ENCODE data around the gene HNRNPF.
A peak's percentile ranks its signal among the peaks of the same experiment; 100 is the strongest.
"Not testable (repeated sequence)": the region's sequence is repeated elsewhere in the genome, so short reads cannot be mapped to it uniquely, and the experiment has no call there.

Gene HNRNPF

GRCh38 chr10:43342279-43343125 is 66.5 kb downstream of the HNRNPF start:
- no peaks in the 10 kb centered on the region for H3K9me3 ChIP-seq (ENCODE audit: control insufficient read depth, insufficient read depth, low read length)
- peaks cover 12% of the 10 kb centered on the region; the same call in 1 of the 2 replicates for H3K27me3 ChIP-seq (ENCODE audit: control insufficient read depth, insufficient read depth, low read length)
- H3K4me1 ChIP-seq (ENCODE audit: control insufficient read depth, insufficient read depth, low read length): peaks cover 8% of the 10 kb centered on the region
- no peaks in the 10 kb centered on the region for H3K36me3 ChIP-seq (ENCODE audit: control insufficient read depth, insufficient read depth, low read length)
- no peak overlapping the region for H3K4me3 ChIP-seq (ENCODE audit: low read depth, low read length)
- no peak overlapping the region for H3K27ac ChIP-seq (ENCODE audit: low read depth, low read length)
- no peak overlapping the region for H3K9ac ChIP-seq (ENCODE audit: low read depth, low read length)

- Histone ChIP-seq H3K9me3 (ENCODE audit: control insufficient read depth, insufficient read depth, low read length) (no peaks in the 10 kb centered on the region), H3K27ac (ENCODE audit: low read depth, low read length) (no peak overlapping the region), H3K36me3 (ENCODE audit: control insufficient read depth, insufficient read depth, low read length) (no peaks in the 10 kb centered on the region), H3K4me3 (ENCODE audit: low read depth, low read length) (no peak overlapping the region), H3K9ac (ENCODE audit: low read depth, low read length) (no peak overlapping the region), H3K4me1 (ENCODE audit: control insufficient read depth, insufficient read depth, low read length) (peaks cover 15% of the 10 kb centered on the region), H3K27me3 (ENCODE audit: control insufficient read depth, insufficient read depth, low read length) (peaks cover 12% of the 10 kb centered on the region; the same call in 1 of the 2 replicates)
Observed at GRCh38 chr10:43341450-43341849, 67.5 kb downstream of the HNRNPF start.

GRCh38 chr10:43340619-43341018 is 68.4 kb downstream of the HNRNPF start:
- no peak overlapping the region for H3K27ac ChIP-seq (ENCODE audit: low read depth, low read length)
- peaks cover 12% of the 10 kb centered on the region; the same call in 1 of the 2 replicates for H3K27me3 ChIP-seq (ENCODE audit: control insufficient read depth, insufficient read depth, low read length)
- H3K36me3 ChIP-seq (ENCODE audit: control insufficient read depth, insufficient read depth, low read length): no peaks in the 10 kb centered on the region

GRCh38 chr10:43340101-43340500 is 68.9 kb downstream of the HNRNPF start:
- peaks cover 12% of the 10 kb centered on the region; the same call in 1 of the 2 replicates for H3K27me3 ChIP-seq (ENCODE audit: control insufficient read depth, insufficient read depth, low read length)
- no peaks in the 10 kb centered on the region for H3K36me3 ChIP-seq (ENCODE audit: control insufficient read depth, insufficient read depth, low read length)
- H3K27ac ChIP-seq (ENCODE audit: low read depth, low read length): no peak overlapping the region
- H3K4me3 ChIP-seq (ENCODE audit: low read depth, low read length): no peak overlapping the region
- H3K4me1 ChIP-seq (ENCODE audit: control insufficient read depth, insufficient read depth, low read length): peaks cover 15% of the 10 kb centered on the region
- H3K9me3 ChIP-seq (ENCODE audit: control insufficient read depth, insufficient read depth, low read length): no peaks in the 10 kb centered on the region
- no peak overlapping the region for H3K9ac ChIP-seq (ENCODE audit: low read depth, low read length)

More at GRCh38 chr10:43340619-43341018, 68.4 kb downstream of the HNRNPF start:
- Histone ChIP-seq H3K4me3 (ENCODE audit: low read depth, low read length) (no peak overlapping the region), H3K9ac (ENCODE audit: low read depth, low read length) (no peak overlapping the region), H3K9me3 (ENCODE audit: control insufficient read depth, insufficient read depth, low read length) (no peaks in the 10 kb centered on the region), H3K4me1 (ENCODE audit: control insufficient read depth, insufficient read depth, low read length) (peaks cover 15% of the 10 kb centered on the region)

GRCh38 chr10:43339136-43339535 is 69.8 kb downstream of the HNRNPF start:
- no peaks in the 10 kb centered on the region for H3K9me3 ChIP-seq (ENCODE audit: control insufficient read depth, insufficient read depth, low read length)
- H3K27ac ChIP-seq (ENCODE audit: low read depth, low read length): no peak overlapping the region
- H3K4me3 ChIP-seq (ENCODE audit: low read depth, low read length): no peak overlapping the region
- peaks cover 12% of the 10 kb centered on the region; the same call in 1 of the 2 replicates for H3K27me3 ChIP-seq (ENCODE audit: control insufficient read depth, insufficient read depth, low read length)
- H3K9ac ChIP-seq (ENCODE audit: low read depth, low read length): no peak overlapping the region
- no peaks in the 10 kb centered on the region for H3K36me3 ChIP-seq (ENCODE audit: control insufficient read depth, insufficient read depth, low read length)
- H3K4me1 ChIP-seq (ENCODE audit: control insufficient read depth, insufficient read depth, low read length): peaks cover 15% of the 10 kb centered on the region

- H3K4me1 ChIP-seq (ENCODE audit: control insufficient read depth, insufficient read depth, low read length): peaks cover 15% of the 10 kb centered on the region
- no peaks in the 10 kb centered on the region for H3K9me3 ChIP-seq (ENCODE audit: control insufficient read depth, insufficient read depth, low read length)
- H3K36me3 ChIP-seq (ENCODE audit: control insufficient read depth, insufficient read depth, low read length): no peaks in the 10 kb centered on the region
- no peak overlapping the region for H3K4me3 ChIP-seq (ENCODE audit: low read depth, low read length)
- peak overlapping the region; percentile 17 for H3K27ac ChIP-seq (ENCODE audit: low read depth, low read length)
- H3K27me3 ChIP-seq (ENCODE audit: control insufficient read depth, insufficient read depth, low read length): peaks cover 12% of the 10 kb centered on the region; the same call in 1 of the 2 replicates
- no peak overlapping the region for H3K9ac ChIP-seq (ENCODE audit: low read depth, low read length)
Observed at GRCh38 chr10:43338117-43338516, 70.9 kb downstream of the HNRNPF start.

- Histone ChIP-seq H3K27ac (ENCODE audit: low read depth, low read length) (peak overlapping the region; percentile 47), H3K27me3 (ENCODE audit: control insufficient read depth, insufficient read depth, low read length) (peaks cover 12% of the 10 kb centered on the region; the same call in 1 of the 2 replicates), H3K4me1 (ENCODE audit: control insufficient read depth, insufficient read depth, low read length) (peaks cover 15% of the 10 kb centered on the region)
- not testable (repeated sequence) for H3K9ac ChIP-seq (ENCODE audit: low read depth, low read length); H3K36me3 ChIP-seq (ENCODE audit: control insufficient read depth, insufficient read depth, low read length); H3K9me3 ChIP-seq (ENCODE audit: control insufficient read depth, insufficient read depth, low read length); H3K4me3 ChIP-seq (ENCODE audit: low read depth, low read length)
Observed at GRCh38 chr10:43337536-43337935, 71.5 kb downstream of the HNRNPF start.

- peak overlapping the region; percentile 58 for H3K27ac ChIP-seq (ENCODE audit: low read depth, low read length)
- H3K27me3 ChIP-seq (ENCODE audit: control insufficient read depth, insufficient read depth, low read length): peaks cover 12% of the 10 kb centered on the region; the same call in 1 of the 2 replicates
- H3K4me3 ChIP-seq (ENCODE audit: low read depth, low read length): no peak overlapping the region
- H3K36me3 ChIP-seq (ENCODE audit: control insufficient read depth, insufficient read depth, low read length): no peaks in the 10 kb centered on the region
- peak overlapping the region; percentile 19 for H3K9ac ChIP-seq (ENCODE audit: low read depth, low read length)
- no peaks in the 10 kb centered on the region for H3K9me3 ChIP-seq (ENCODE audit: control insufficient read depth, insufficient read depth, low read length)
- peaks cover 15% of the 10 kb centered on the region for H3K4me1 ChIP-seq (ENCODE audit: control insufficient read depth, insufficient read depth, low read length)
Observed at GRCh38 chr10:43336641-43337318, 72.2 kb downstream of the HNRNPF start.

- H3K9me3 ChIP-seq (ENCODE audit: control insufficient read depth, insufficient read depth, low read length): no peaks in the 10 kb centered on the region
- no peak overlapping the region for H3K27ac ChIP-seq (ENCODE audit: low read depth, low read length)
- peaks cover 12% of the 10 kb centered on the region; the same call in 1 of the 2 replicates for H3K27me3 ChIP-seq (ENCODE audit: control insufficient read depth, insufficient read depth, low read length)
- H3K9ac ChIP-seq (ENCODE audit: low read depth, low read length): no peak overlapping the region
- H3K36me3 ChIP-seq (ENCODE audit: control insufficient read depth, insufficient read depth, low read length): no peaks in the 10 kb centered on the region
- no peak overlapping the region for H3K4me3 ChIP-seq (ENCODE audit: low read depth, low read length)
- H3K4me1 ChIP-seq (ENCODE audit: control insufficient read depth, insufficient read depth, low read length): peaks cover 15% of the 10 kb centered on the region
Observed at GRCh38 chr10:43336061-43336460, 72.9 kb downstream of the HNRNPF start.

Measured in HUES48 (cell line).